ENCODE results near the gene HCFC1.

DNA sequence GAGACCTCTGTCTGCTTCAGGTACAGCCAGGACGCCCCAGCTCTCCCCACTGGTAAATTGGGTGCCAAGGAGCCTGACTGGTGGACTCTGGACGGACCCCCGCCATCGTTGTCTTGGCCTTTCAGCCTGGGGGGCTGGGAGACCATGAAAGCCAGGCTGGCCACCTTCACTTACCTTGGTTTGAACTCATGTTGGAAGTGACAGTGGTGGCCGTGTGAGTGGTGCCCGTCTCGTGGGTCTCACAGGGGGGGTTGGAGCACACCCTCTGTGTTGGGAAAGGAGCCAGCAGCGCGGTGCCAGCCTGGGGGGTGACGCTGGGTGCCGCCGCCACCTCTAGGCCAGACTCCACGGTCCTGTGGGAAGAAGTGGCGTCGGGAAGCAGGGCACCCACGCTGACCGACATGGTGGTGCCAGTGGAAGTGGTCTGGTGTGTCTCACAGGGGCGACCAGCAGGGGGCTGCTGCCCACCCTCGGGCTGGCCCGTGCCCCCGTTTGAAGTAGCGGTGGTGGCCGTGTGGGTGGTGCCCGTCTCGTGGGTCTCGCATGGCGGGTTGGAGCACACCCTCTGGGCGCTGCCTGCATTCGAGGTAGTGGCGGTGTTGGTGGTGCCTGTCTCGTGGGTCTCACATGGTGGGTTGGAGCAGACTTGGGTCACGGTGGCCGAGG lies 17.6 kb downstream of the HCFC1 start:
- TF ChIP-seq POLR2A (IDR thresholded peaks at IDR 0.05; ENCODE audit: low read depth, low read length) (0 out of 2 replicates have a peak, but pooled peaks have one; percentile 46), POLR2AphosphoS5 (IDR thresholded peaks at IDR 0.05; ENCODE audit: low read depth, low read length) (no peak), TAF1 (IDR thresholded peaks at IDR 0.05; ENCODE audit: borderline replicate concordance, low read depth, low read length) (no peak)
